ENCODE measurements around the gene PARN. TPM values are rescaled to one million over a fixed set of nuclear protein-coding genes. Genes with fewer than 3 reads are reported as not detected.

The PARN gene
- total RNA-seq, 6 experiments from 2014 or later = 12.1 to 28.0 (median 15.6) TPM

GRCh38 chr16:14494396-14494966 is 135.6 kb downstream of the PARN start:
- intact Hi-C loops (cut with DNase I) = no loop called here
- Histone ChIP-seq H3K36me3 (no peaks in the 10 kb centered on the region), H3K4me1 (peaks cover 0 to 21% (median 0%) of the 10 kb centered on the region in 4 donors), H3K27ac (no peak overlapping the region), H3K9me3 (no peaks in the 10 kb centered on the region), H3K4me3 (no peak overlapping the region), H3K27me3 (no peaks in the 10 kb centered on the region)
- TF ChIP-seq POLR2A (IDR thresholded peaks at IDR 0.05) (no peak), CTCF (IDR thresholded peaks at IDR 0.05) (no peak)
- WGBS (ENCODE audit: insufficient coverage, low coverage, low lambda C conversion rate, missing lambda C conversion rate) = 95% methylated on average over 11 of the region's 12 CpGs
- ATAC-seq (no peak), DNase-seq (no peak)

- WGBS (ENCODE audit: insufficient coverage, low coverage, low lambda C conversion rate, missing lambda C conversion rate) = 90% methylated on average over 5 of the region's 5 CpGs
- ATAC-seq = no peak
These were observed 136.3 kb downstream of the PARN start for GRCh38 chr16:14493791-14494190.

DNA sequence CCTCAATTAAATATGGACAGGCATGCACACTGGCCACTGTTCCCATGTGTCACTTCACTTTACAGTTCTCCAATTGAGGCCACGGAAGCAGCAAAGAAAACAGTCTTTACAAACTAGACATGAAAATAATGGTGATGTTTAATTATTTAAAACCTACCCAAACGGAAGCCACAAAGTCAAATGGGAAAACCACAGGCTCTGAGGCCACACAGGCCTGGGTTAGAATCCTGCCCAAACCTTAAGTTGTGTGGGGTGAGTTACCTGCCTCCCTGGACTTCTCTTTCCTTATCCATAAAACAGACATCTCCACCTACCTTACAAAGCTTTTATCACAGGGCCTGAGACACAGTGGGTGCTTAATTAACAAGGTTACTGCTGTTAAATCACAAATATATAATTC is 137.4 kb downstream of the PARN start:
- DNase-seq (no peak), ATAC-seq (no peak)
- Histone ChIP-seq H3K4me3 (no peak overlapping the region), H3K36me3 (no peaks in the 10 kb centered on the region), H3K9me3 (no peaks in the 10 kb centered on the region), H3K27me3 (no peaks in the 10 kb centered on the region), H3K27ac (no peak overlapping the region), H3K4me1 (peaks cover 0 to 18% (median 4%) of the 10 kb centered on the region in 4 donors)
- WGBS (ENCODE audit: insufficient coverage, low coverage, low lambda C conversion rate, missing lambda C conversion rate) = 55% methylated on average over 2 of the region's 2 CpGs
- TF ChIP-seq CTCF (IDR thresholded peaks at IDR 0.05) (no peak), POLR2A (IDR thresholded peaks at IDR 0.05) (no peak)
- intact Hi-C loops (cut with DNase I) = no loop called here

More at GRCh38 chr16:14493791-14494190, 136.3 kb downstream of the PARN start:
- intact Hi-C loops (cut with DNase I) = no loop called here
- no peaks in the 10 kb centered on the region for H3K27me3 ChIP-seq
- H3K4me1 ChIP-seq = peaks cover 0 to 21% (median 0%) of the 10 kb centered on the region in 4 donors
- no peak overlapping the region for H3K4me3 ChIP-seq
- DNase-seq = no peak
- no peaks in the 10 kb centered on the region for H3K36me3 ChIP-seq
- H3K27ac ChIP-seq = no peak overlapping the region
- TF ChIP-seq POLR2A (IDR thresholded peaks at IDR 0.05) (no peak), CTCF (IDR thresholded peaks at IDR 0.05) (no peak)
- H3K9me3 ChIP-seq = no peaks in the 10 kb centered on the region

GRCh38 chr16:14491861-14492529 is 138.1 kb downstream of the PARN start:
- no peak overlapping the region for H3K27ac ChIP-seq
- intact Hi-C loops (cut with DNase I) = no loop called here
- DNase-seq (no peak), ATAC-seq (peak in 3 of 4 donors; percentile 32 to 65 (median 41))
- no peaks in the 10 kb centered on the region for H3K36me3 ChIP-seq
- no peaks in the 10 kb centered on the region for H3K27me3 ChIP-seq
- H3K4me3 ChIP-seq = no peak overlapping the region
- H3K4me1 ChIP-seq = peaks cover 0 to 22% (median 6%) of the 10 kb centered on the region in 4 donors
- TF ChIP-seq POLR2A (IDR thresholded peaks at IDR 0.05) = no peak
- TF ChIP-seq CTCF (IDR thresholded peaks at IDR 0.05) = no peak
- no peaks in the 10 kb centered on the region for H3K9me3 ChIP-seq
- 73% methylated on average over 8 of the region's 11 CpGs for WGBS (ENCODE audit: insufficient coverage, low coverage, low lambda C conversion rate, missing lambda C conversion rate)

Data from right lobe of liver (tissue), 6 donors.